GM10248 (cell line): ENCODE results near the gene WDTC1.
"Not testable (repeated sequence)": the region's sequence is repeated elsewhere in the genome, so short reads cannot be mapped to it uniquely, and the experiment has no call there.

Experiments used
- CTCF ChIA-PET: fragments of 300-600 bp; sonication (Branson Sonifier 250); formaldehyde crosslinking; extraction: SDS; loops from one replicate; lab custom pipeline; 2021; ENCODE audit warnings: antibody characterized with exemption; lab: Yijun Ruan, JAX
- POLR2A ChIA-PET: fragments of 350-650 bp; sonication (Branson Sonifier 250); formaldehyde crosslinking; extraction: SDS; loops from one replicate; lab custom pipeline; 2020; ENCODE audit warnings: antibody characterized with exemption; lab: Yijun Ruan, JAX
- DNase-seq: peaks from one replicate; pipeline ENCODE4 v3.0.0; 2012; ENCODE audit errors: extremely low spot score
- TF ChIP-seq, protein P1 (sequence below): IDR thresholded peaks from 2 replicates; pipeline ENCODE4 v1.5.1; 2012; ENCODE audit warnings: mild to moderate bottlenecking, low read depth; ENCODE audit errors: extremely low read depth, missing control alignments, control extremely low read depth

WDTC1 gene, protein sequence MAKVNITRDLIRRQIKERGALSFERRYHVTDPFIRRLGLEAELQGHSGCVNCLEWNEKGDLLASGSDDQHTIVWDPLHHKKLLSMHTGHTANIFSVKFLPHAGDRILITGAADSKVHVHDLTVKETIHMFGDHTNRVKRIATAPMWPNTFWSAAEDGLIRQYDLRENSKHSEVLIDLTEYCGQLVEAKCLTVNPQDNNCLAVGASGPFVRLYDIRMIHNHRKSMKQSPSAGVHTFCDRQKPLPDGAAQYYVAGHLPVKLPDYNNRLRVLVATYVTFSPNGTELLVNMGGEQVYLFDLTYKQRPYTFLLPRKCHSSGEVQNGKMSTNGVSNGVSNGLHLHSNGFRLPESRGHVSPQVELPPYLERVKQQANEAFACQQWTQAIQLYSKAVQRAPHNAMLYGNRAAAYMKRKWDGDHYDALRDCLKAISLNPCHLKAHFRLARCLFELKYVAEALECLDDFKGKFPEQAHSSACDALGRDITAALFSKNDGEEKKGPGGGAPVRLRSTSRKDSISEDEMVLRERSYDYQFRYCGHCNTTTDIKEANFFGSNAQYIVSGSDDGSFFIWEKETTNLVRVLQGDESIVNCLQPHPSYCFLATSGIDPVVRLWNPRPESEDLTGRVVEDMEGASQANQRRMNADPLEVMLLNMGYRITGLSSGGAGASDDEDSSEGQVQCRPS

DNA sequence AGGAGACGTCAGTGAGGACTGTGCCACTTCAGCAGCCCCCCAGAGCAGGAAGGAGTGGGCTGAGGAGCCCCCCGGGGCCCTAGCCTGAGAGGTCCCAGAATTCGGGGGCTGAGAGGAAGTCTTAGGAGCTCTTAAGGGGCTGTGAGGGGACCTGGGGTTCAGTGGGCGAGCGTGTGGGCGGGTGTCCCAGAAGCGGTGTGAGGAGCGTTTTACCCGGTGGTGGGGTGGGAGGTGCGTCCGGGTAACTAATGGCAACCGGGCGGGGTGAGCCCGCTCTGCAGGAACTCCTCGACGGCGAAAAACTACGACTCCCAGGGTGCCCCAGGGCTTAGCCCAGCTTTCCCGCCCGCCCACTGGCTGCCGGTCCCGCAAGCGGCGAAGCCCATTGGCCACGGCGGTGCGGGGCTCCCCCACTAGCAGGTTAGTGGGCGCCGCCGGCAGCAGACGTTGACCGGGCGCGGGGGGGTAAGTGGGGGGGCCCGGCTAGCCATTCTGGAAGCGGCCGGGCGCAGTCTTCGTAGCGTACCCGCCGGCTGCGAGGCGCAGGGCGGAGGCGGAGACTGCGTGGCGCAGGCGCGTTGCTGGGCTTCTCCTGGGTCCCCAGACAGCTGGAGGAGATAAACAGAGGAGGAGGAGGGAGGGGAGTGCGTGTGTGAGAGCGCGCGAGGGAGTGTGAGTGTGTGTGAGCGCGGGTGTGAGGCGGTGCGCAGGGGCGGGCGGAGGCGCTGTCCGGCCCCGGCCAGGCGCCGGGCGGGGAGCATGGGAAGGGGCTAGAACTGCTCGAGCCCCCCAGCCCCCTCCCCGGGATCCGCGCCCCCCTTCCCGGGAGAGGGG is at the start of gene WDTC1:
WDTC1 (plus strand) TSS at position 584 of the 834 bp plus-strand sequence. CDS start 26,423 bp downstream, outside the sequence.
- ChIA-PET CTCF (interaction anchor here (1.1 to 1.3 kb wide), 3 partner anchors 37 to 71 kb away, joined by 3 to 5 read pairs (median 4); no protein-coding TSS in a partner anchor), POLR2A (interaction anchor here (0.6 to 1.5 kb wide), 5 partner anchors 23 to 677 kb away, joined by 3 to 8 read pairs (median 3); partner anchors contain the start of gene SLC9A1)
- TF ChIP-seq, protein P1, sequence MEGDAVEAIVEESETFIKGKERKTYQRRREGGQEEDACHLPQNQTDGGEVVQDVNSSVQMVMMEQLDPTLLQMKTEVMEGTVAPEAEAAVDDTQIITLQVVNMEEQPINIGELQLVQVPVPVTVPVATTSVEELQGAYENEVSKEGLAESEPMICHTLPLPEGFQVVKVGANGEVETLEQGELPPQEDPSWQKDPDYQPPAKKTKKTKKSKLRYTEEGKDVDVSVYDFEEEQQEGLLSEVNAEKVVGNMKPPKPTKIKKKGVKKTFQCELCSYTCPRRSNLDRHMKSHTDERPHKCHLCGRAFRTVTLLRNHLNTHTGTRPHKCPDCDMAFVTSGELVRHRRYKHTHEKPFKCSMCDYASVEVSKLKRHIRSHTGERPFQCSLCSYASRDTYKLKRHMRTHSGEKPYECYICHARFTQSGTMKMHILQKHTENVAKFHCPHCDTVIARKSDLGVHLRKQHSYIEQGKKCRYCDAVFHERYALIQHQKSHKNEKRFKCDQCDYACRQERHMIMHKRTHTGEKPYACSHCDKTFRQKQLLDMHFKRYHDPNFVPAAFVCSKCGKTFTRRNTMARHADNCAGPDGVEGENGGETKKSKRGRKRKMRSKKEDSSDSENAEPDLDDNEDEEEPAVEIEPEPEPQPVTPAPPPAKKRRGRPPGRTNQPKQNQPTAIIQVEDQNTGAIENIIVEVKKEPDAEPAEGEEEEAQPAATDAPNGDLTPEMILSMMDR = no peak
- DNase-seq = peak; percentile 97

DNA sequence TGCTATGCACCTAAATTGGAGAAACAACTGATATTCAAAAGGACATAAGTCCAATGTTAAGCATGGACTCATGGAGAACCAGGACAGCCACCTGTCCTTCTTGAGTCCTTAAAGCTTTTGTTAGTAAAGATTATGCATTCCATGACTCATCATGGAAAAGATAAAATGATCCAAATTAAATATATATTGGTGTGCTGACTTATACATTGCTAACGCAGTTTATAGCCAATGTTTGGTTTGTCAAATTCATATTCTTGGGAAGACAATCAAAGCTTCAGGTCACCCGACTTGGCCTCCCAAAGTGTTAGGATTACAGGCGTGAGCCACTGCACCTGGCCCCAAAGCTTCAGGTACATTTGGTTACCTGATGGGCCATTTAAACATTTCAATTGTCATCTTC is 49.8 kb upstream of the WDTC1 start:
- DNase-seq, CTCF ChIA-PET, POLR2A ChIA-PET: not testable (repeated sequence)

DNA sequence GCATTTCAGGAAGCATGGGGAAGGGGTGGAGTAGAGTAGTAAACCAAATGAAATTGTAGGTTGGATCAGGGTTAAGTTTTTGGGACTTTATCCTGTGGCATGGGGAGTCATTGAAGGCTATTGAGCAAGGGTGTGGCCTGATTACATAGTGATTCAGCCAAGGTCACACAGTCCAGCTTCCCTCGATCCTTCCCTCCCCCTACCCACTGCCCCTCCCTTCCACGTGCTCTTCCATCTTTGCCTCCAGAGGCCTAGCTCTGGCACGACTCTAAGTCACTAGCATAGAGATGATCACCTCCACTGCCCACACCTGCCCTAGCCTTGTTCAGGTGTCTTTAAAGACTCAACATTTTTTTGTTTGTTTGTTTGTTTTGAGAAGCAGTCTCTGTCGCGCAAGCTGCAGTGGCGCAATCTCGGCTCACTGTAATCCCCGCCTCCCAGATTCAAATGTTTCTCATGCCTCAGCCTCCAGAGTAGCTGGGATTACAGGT is 42.3 kb upstream of the WDTC1 start:
- ChIA-PET POLR2A (no interaction called here), CTCF (no interaction called here)
- TF ChIP-seq, protein P1 = no peak
- DNase-seq = no peak

DNA sequence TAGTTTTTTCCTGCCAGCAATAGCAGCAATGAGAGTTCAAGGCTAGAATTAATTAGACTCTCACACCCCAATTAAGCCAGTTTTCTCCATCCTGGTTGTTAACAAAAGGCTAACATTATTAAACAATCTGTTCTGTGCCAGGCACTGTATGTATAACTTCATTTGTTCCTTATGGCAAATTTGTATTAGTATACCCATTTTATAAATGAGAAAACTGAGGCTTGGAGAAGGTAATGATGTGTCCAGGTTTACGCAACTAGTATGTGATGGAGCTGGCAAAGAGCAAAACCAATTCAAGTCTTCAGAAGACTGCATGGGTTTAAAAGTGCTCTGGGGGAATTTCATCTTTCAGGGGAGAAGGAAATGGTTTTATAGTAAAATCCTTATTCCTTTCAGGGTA is 41.2 kb upstream of the WDTC1 start:
- CTCF ChIA-PET = no interaction called here
- TF ChIP-seq, protein P1 = no peak
- POLR2A ChIA-PET = no interaction called here
- DNase-seq = no peak

DNA sequence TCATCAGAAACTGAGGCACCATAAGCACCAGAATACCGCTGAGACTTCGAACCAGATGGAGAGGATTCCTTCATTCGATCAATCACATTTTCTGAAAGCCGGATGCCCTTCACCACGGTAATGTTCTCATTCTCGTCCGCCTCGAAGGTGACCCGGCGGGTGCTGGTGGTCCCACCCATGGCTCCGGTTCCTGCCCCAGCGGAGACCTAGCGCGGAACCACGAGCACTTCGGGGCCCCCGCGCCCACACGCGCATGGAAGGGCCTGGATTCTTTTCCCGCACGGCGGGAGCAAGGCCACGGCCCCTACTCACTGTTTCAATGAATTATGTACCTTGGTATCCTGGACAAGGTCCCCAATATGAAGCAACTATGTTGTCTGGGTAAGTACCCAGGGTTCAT is 33.1 kb upstream of the WDTC1 start:
- CTCF ChIA-PET = interaction anchor here (1.1 kb wide), 1 partner anchor 79 kb away, joined by 3 read pairs; no protein-coding TSS in a partner anchor
- POLR2A ChIA-PET = no interaction called here
- TF ChIP-seq, protein P1 = no peak
- DNase-seq = no peak

DNA sequence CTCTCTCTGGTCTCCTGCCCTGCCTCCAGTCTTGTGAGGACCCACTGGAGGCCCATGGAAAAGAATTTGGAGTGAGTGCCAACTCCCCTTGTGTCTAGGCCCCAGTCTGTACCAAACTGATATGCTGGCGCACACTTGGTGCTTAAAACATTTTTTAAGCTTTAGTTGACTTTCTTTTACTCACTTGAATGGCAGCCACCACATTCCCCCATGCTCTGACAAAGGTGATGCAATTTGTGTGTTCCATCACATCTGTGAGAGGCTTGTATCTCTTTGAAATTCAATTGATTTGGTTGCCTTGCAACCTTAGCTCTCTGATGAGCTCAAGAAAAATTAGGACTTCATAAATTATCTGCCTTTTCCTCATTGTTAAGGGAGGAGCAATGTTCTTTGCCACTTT is 30.5 kb upstream of the WDTC1 start:
- CTCF ChIA-PET = interaction anchor here (0.9 to 1.5 kb wide), 4 partner anchors 36 to 80 kb away, joined by 3 to 4 read pairs (median 3); partner anchors contain the start of gene SLC9A1
- DNase-seq = no peak
- TF ChIP-seq, protein P1 = no peak
- POLR2A ChIA-PET = interaction anchor here (1.4 kb wide), 1 partner anchor 49 kb away, joined by 4 read pairs; the partner anchor contains the start of gene SLC9A1

DNA sequence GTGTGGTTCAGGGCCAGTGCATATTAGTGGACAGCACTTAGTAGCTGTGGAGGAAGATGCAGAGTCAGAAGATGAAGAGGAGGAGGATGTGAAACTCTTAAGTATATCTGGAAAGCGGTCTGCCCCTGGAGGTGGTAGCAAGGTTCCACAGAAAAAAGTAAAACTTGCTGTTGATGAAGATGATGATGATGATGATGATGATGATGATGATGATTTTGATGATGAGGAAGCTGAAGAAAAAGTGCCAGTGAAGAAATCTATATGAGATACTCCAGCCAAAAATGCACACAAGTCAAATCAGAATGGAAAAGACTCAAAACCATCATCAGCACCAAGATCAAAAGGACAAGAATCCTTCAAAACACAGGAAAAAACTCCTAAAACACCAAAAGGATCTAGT is 27.2 kb upstream of the WDTC1 start:
- DNase-seq, CTCF ChIA-PET, POLR2A ChIA-PET: not testable (repeated sequence)

DNA sequence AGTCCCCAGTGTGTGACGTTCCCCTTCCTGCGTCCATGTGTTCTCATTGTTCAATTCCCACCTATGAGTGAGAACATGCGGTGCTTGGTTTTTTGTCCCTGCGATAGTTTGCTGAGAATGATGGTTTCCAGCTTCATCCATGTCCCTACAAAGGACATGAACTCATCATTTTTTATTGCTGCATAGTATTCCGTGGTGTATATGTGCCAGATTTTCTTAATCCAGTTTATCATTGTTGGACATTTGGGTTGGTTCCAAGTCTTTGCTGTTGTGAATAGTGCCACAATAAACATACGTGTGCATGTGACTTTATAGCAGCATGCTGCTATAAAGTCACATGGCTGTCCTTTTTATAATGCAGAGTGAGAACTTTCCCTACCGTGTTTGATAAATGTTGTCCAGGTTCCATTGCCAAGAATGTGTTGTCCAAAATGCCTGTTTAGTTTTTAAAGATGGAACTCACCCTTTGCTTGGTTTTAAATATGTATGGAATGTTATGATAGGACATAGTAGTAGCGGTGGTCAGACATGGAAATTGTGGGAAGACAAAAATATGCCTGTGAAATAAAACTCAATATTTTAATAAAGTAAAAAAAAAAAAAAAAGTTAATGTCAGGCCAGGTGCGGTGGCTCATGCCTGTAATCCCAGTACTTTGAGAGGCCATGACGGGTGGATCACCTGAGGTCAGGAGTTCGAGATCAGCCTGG is 26.1 kb upstream of the WDTC1 start:
- DNase-seq, POLR2A ChIA-PET: not testable (repeated sequence)

More for the DNA sequence above, 26.1 kb upstream of the WDTC1 start:
- CTCF ChIA-PET = interaction anchor here (1.3 kb wide), 1 partner anchor 76 kb away, joined by 4 read pairs; no protein-coding TSS in a partner anchor
